Right lobe of liver (tissue), 6 donors: ENCODE data around the gene VWC2. TPM values are rescaled to one million over a fixed set of nuclear protein-coding genes. Genes with fewer than 3 reads are reported as not detected.
"Not testable (repeated sequence)": the region's sequence is repeated elsewhere in the genome, so short reads cannot be mapped to it uniquely, and the experiment has no call there.

Experiments used
- ATAC-seq, 4 donors: fragments of 200-7000 bp; cut with Tn5 transposase; one replicate each; pipeline ENCODE4 v1.9.1; 2020; ENCODE audit warnings: mild to moderate bottlenecking in 4 of 4, moderate library complexity in 4 of 4
- DNase-seq, 3 donors: peaks; one replicate each; pipeline ENCODE4 v3.0.0-alpha.2; 2020
- H3K27ac ChIP-seq, 3 donors: fragments of 200-600 bp; one replicate each; pipeline ENCODE4 v1.8.0; 2022
- H3K27me3 ChIP-seq, 2 donors: fragments of 200-600 bp; one replicate each; pipeline ENCODE4 v1.8.0; 2022
- H3K36me3 ChIP-seq, 4 donors: fragments of 200-600 bp; sonication (generic) in 1 of 4; one replicate each; pipeline versions ENCODE4 v1.5.1 to v1.8.0; 2017 to 2022; ENCODE audit warnings: control low read depth in 1 of 4
- H3K4me1 ChIP-seq, 4 donors: fragments of 200-600 bp; sonication (generic) in 1 of 4; one replicate each; pipeline versions ENCODE4 v1.5.1 to v1.8.0; 2017 to 2022; ENCODE audit warnings: control low read depth in 1 of 4
- H3K4me3 ChIP-seq, 3 donors: fragments of 200-600 bp; one replicate each; pipeline ENCODE4 v1.8.0; 2022
- H3K9me3 ChIP-seq, 4 donors: fragments of 200-600 bp; sonication (generic) in 1 of 4; one replicate each; pipeline versions ENCODE4 v1.5.1 to v1.8.0; 2017 to 2022; ENCODE audit warnings: control low read depth in 1 of 4
- CTCF ChIP-seq, 4 donors: fragments of 200-600 bp in 3 of 4; fragments of 450-650 bp in 1 of 4; IDR thresholded peaks; one replicate each; pipeline versions ENCODE4 v1.5.1 to v1.8.0; 2016 to 2022; ENCODE audit warnings: antibody characterized with exemption in 4 of 4, mild to moderate bottlenecking in 2 of 4
- POLR2A ChIP-seq: fragments of 450-650 bp; IDR thresholded peaks from one replicate; pipeline ENCODE4 v1.6.1; 2017; ENCODE audit warnings: antibody characterized with exemption, mild to moderate bottlenecking
- WGBS: methylation state at CpG from one replicate; pipeline ENCODE4 v1.1.6; 2018; ENCODE audit warnings: low coverage, low lambda C conversion rate; ENCODE audit not compliant: insufficient coverage; ENCODE audit errors: missing lambda C conversion rate; 5-methylcytosine and 5-hydroxymethylcytosine counted together
- intact Hi-C, 2 donors: fragments of 100-400 bp; cut with DNase I; formaldehyde crosslinking; loops; one replicate each; pipeline versions ENCODE4 v1.11.2 to v1.14.1; 2022
- total RNA-seq, 6 experiments: library from RNA; depleted of rRNA in 2 of 6; stranded (reverse); fragments of >200 nt in 2 of 6; fragmentation: NEBNext Ultra II Directional in 3 of 6; extraction: Animal tissue kit (Norgen Biotek cat#: 25700) in 3 of 6; gene quantifications; one replicate each; pipeline versions ENCODE4 v1.1.0 to v1.2.4, GENCODE V29; 2016 to 2023
- donor health status: DM: no; HTN: yes; CAD: no.
- donor health status: DM: no; HTN: no; CAD: no.
- donor health status: DM: no; HTN: no; CAD: no.
- donor health status: DM: no; HTN: yes; CAD: no.
- donor health status: DM: no; HTN: yes; CAD: no.

Gene VWC2
- total RNA-seq, 6 experiments from 2014 or later, result not detected

DNA sequence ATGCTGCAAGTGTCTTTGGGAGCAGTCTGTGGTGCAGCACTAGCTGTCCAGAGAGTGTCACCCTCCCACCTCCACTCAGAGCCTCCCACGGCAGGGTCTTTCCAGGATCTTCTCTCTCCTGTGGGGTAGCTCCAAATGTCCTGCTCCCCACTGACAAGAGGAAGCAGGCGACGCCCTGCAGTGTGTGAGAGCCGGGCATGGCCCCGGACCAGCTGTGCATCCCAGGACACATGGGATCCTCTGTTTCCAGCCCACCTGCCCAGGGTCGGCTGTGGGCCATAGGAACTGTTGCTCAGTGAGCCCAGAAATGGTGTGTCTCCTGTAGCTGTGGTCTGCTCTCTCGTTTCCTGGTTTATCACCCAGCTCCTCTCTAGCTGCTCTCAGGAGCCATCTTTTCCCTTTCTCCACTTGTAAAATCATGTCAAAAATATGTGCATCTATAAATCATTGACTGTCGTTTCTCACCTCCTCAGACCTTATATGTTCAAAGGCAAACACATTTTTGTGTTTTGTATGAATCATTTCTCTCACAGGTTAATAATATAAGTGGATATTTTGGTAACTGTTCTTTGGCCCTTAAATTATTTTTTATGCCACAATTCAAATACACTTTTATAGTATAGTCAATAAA is 74.9 kb downstream of the VWC2 start:
- H3K4me3 ChIP-seq, result no peak overlapping the region
- intact Hi-C loops, result no loop called here
- TF ChIP-seq CTCF (IDR thresholded peaks at IDR 0.05) (no peak), POLR2A (no peak)
- H3K27me3 ChIP-seq, result no peaks in the 10 kb centered on the region
- H3K27ac ChIP-seq, result no peak overlapping the region
- DNase-seq (no peak), ATAC-seq (no peak)
- no peaks in the 10 kb centered on the region for H3K4me1 ChIP-seq
- H3K36me3 ChIP-seq, result no peaks in the 10 kb centered on the region
- no peaks in the 10 kb centered on the region for H3K9me3 ChIP-seq
- WGBS, result 25% methylated on average over 3 of the region's 8 CpGs

GRCh38 chr7:49850921-49851613 is 77.6 kb downstream of the VWC2 start:
- intact Hi-C loops, result no loop called here
- Histone ChIP-seq H3K27ac (no peak overlapping the region), H3K9me3 (no peaks in the 10 kb centered on the region), H3K27me3 (no peaks in the 10 kb centered on the region), H3K4me3 (no peak overlapping the region), H3K4me1 (no peaks in the 10 kb centered on the region), H3K36me3 (no peaks in the 10 kb centered on the region)
- DNase-seq, result no peak
- TF ChIP-seq CTCF (IDR thresholded peaks at IDR 0.05) (no peak), POLR2A (no peak)
- 61% methylated on average over 7 of the region's 10 CpGs for WGBS
- no peak for ATAC-seq

DNA sequence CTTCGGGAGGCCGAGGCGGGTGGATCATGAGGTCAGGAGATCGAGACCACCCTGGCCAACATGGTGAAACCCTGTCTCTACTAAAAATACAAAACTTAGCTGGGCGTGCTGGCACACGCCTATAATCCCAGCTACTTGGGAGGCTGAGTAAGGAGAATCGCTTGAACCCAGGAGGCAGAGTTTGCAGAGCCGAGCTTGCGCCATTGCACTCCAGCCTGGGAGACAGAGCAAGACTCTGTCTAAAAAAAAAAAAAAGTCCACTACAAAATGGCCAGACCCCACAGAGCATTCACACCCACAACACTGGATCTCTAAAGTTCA is 78.1 kb downstream of the VWC2 start:
- H3K27me3 ChIP-seq, H3K27ac ChIP-seq, DNase-seq, ATAC-seq, H3K36me3 ChIP-seq, H3K4me1 ChIP-seq, H3K9me3 ChIP-seq, H3K4me3 ChIP-seq, intact Hi-C loops: not testable (repeated sequence)
- no CpG with 5 or more reads among the region's 9 CpGs for WGBS

GRCh38 chr7:49852619-49853462 is 79.4 kb downstream of the VWC2 start:
- WGBS, result 30% methylated on average over 8 of the region's 11 CpGs
- peak; percentile 45 to 61 (median 50) for TF ChIP-seq CTCF (IDR thresholded peaks at IDR 0.05)
- no peak for TF ChIP-seq POLR2A
- Histone ChIP-seq H3K9me3 (no peaks in the 10 kb centered on the region), H3K36me3 (no peaks in the 10 kb centered on the region), H3K4me3 (no peak overlapping the region), H3K27me3 (no peaks in the 10 kb centered on the region), H3K27ac (no peak overlapping the region), H3K4me1 (no peaks in the 10 kb centered on the region)
- DNase-seq (no peak), ATAC-seq (peak; percentile 59 to 83 (median 76))
- intact Hi-C loops, result no loop called here
